NB4 (cell line): ENCODE data around the gene ZG16.

ENCODE experiments used
- DNase-seq: peaks from one replicate; pipeline ENCODE4 v3.0.0; 2010; ENCODE audit warnings: low read depth
- H3K4me3 ChIP-seq: one replicate; pipeline ENCODE4 v1.5.1; 2011; ENCODE audit warnings: mild to moderate bottlenecking, low read depth, low read length, moderate library complexity
- CTCF ChIP-seq: IDR thresholded peaks from one replicate; pipeline ENCODE4 v1.5.1; 2012; ENCODE audit warnings: low read depth, low read length
- MAX ChIP-seq: IDR thresholded peaks from 2 replicates; pipeline ENCODE4 v1.6.1; 2011; ENCODE audit warnings: low read depth, low read length
- MYC ChIP-seq: IDR thresholded peaks from 2 replicates; pipeline ENCODE4 v1.6.1; 2011; ENCODE audit warnings: low read depth, low read length
- POLR2A ChIP-seq: IDR thresholded peaks from 2 replicates; pipeline ENCODE4 v1.6.1; 2011; ENCODE audit warnings: mild to moderate bottlenecking; ENCODE audit not compliant: insufficient read length; ENCODE audit errors: extremely low read depth

The ZG16 gene

GRCh38 chr16:29809850-29810698 lies 32.0 kb downstream of the ZG16 start:
- peak overlapping the region; percentile 97 for H3K4me3 ChIP-seq
- DNase-seq = peak; percentile 85
- TF ChIP-seq CTCF (no peak), MYC (no peak), POLR2A (no peak), MAX (no peak)

- peak overlapping the region; percentile 16 for H3K4me3 ChIP-seq
- no peak for TF ChIP-seq MAX
- TF ChIP-seq CTCF = no peak
- no peak for TF ChIP-seq POLR2A
- TF ChIP-seq MYC = no peak
These were observed 32.7 kb downstream of the ZG16 start for GRCh38 chr16:29810699-29811169.

GRCh38 chr16:29811170-29811895 lies 33.3 kb downstream of the ZG16 start:
- peak overlapping the region; percentile 34 for H3K4me3 ChIP-seq
- peak; percentile 91 for DNase-seq

More at GRCh38 chr16:29810699-29811169, 32.7 kb downstream of the ZG16 start:
- no peak for DNase-seq

GRCh38 chr16:29811896-29812665 lies 34.0 kb downstream of the ZG16 start, which contains the start of gene PRRT2:
Gene PRRT2, plus strand, starts transcription at chr16:29812193. Its CDS starts 862 bp downstream, at chr16:29813055.
- TF ChIP-seq POLR2A (no peak), MYC (no peak), MAX (no peak), CTCF (no peak)
- DNase-seq = peak; percentile 79
- peak within 1 kb of the TSS; percentile 34 for H3K4me3 ChIP-seq

More at GRCh38 chr16:29811170-29811895, 33.3 kb downstream of the ZG16 start:
- TF ChIP-seq CTCF (no peak), POLR2A (no peak), MYC (no peak), MAX (no peak)
